HepG2 (cell line): Measurements from ENCODE around the gene FMOD.

Experiments used
- CBX2 ChIP-seq, 2 experiments: fragments of 200-600 bp in 1 of 2; sonication (generic); formaldehyde crosslinking in 1 of 2; IDR thresholded peaks; 2 replicates each; pipeline versions ENCODE4 v1.7.0 to v1.8.1; 2018 to 2022; ENCODE audit warnings: low read depth in 2 of 2, low read length in 1 of 2, mild to moderate bottlenecking in 1 of 2, missing genetic modification reagents in 1 of 2
- CTCF ChIP-seq: sonication (generic); formaldehyde crosslinking; IDR thresholded peaks from 2 replicates; pipeline ENCODE4 v1.5.0; 2020; ENCODE audit warnings: mild to moderate bottlenecking, missing genetic modification reagents, moderate library complexity
- GABPB1 ChIP-seq: IDR thresholded peaks from 2 replicates; pipeline ENCODE4 v1.6.1; 2016; ENCODE audit warnings: mild to moderate bottlenecking, missing genetic modification reagents, moderate library complexity, missing compliant biosample characterization
- MAX ChIP-seq: IDR thresholded peaks from 2 replicates; pipeline ENCODE4 v1.6.1; 2012; ENCODE audit warnings: inconsistent platforms
- ZNF674 ChIP-seq: sonication (generic); formaldehyde crosslinking; IDR thresholded peaks from 2 replicates; pipeline ENCODE4 v1.5.0; 2020; ENCODE audit warnings: low read depth, mild to moderate bottlenecking, missing genetic modification reagents

- TF ChIP-seq MAX (no peak), CTCF (no peak), ZNF674 (CRISPR knock-in tag) (no peak), CBX2 (IDR thresholded peaks at IDR 0.05; ENCODE audit: low read depth, low read length) (no peak), CBX2 (CRISPR knock-in tag; IDR thresholded peaks at IDR 0.05; ENCODE audit: low read depth) (no peak), GABPB1 (CRISPR knock-in tag) (no peak)
Observed at GRCh38 chr1:203307641-203308126, 43.2 kb downstream of the FMOD start.
